Mesodermal cell (in vitro differentiated cells): Measurements from ENCODE around the gene INPP5D.

ENCODE experiments used
- H3K27ac ChIP-seq: 2 replicates; pipeline ENCODE4 v1.7.0; 2013; ENCODE audit warnings: mild to moderate bottlenecking, low read depth, low read length, moderate library complexity; ENCODE audit not compliant: severe bottlenecking
- H3K36me3 ChIP-seq: 2 replicates; pipeline ENCODE4 v1.7.1; 2013; ENCODE audit warnings: mild to moderate bottlenecking, low read length, moderate library complexity; ENCODE audit not compliant: control insufficient read depth, insufficient read depth
- H3K4me1 ChIP-seq: one replicate; pipeline ENCODE4 v1.7.1; 2013; ENCODE audit warnings: mild to moderate bottlenecking, low read length; ENCODE audit not compliant: insufficient read depth, control insufficient read depth, poor library complexity, severe bottlenecking
- H3K4me3 ChIP-seq: 2 replicates; pipeline ENCODE4 v1.7.0; 2013; ENCODE audit warnings: low read length, control low read depth, mild to moderate bottlenecking; ENCODE audit not compliant: insufficient read depth, poor library complexity, severe bottlenecking; ENCODE audit errors: extremely low read depth
- H3K9me3 ChIP-seq: 2 replicates; pipeline ENCODE4 v1.7.1; 2013; ENCODE audit warnings: mild to moderate bottlenecking, low read length, moderate library complexity; ENCODE audit not compliant: control insufficient read depth
- WGBS, 2 experiments: methylation state at CpG; one replicate each; pipeline ENCODE4 v1.1.5; 2013; ENCODE audit warnings: missing lambda C conversion rate in 2 of 2; ENCODE audit not compliant: insufficient coverage in 2 of 2; 5-methylcytosine and 5-hydroxymethylcytosine counted together

Gene INPP5D

GRCh38 chr2:233228376-233228775 is 168.2 kb downstream of the INPP5D start:
- Histone ChIP-seq H3K4me1 (no peaks in the 10 kb centered on the region), H3K9me3 (no peaks in the 10 kb centered on the region), H3K27ac (no peak overlapping the region), H3K36me3 (no peaks in the 10 kb centered on the region), H3K4me3 (no peak overlapping the region)
- WGBS, 2 experiments, result 88 to 100% methylated on average over 1 of the region's 3 CpGs

DNA sequence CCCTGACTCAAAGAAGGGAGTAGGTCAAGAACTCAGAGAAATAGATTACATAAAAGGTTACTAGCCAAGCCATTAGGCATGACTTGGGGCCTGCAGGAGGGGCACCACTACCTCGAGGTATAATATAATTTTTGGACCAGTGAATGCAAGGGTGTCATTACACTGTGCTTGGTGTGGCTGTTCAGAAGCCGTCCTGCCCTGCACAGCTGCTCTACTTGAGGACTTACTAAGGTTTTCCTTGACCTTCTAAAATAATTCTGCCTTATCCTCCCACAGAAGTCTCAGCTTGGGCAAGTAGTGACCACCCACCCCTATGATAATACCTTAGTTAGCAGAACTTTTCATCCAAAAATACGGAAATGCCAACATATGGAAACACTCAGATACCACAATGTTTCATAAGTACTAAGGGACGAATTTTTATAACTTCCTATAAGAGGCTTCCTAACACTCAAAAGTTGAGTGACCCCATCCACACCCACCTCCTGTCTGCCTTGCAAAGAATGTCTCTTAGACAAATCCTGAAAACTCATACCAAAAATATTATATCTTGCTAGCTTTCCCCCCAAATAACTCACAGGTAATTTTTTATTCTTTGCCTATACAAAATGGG is 173.6 kb downstream of the INPP5D start:
- Histone ChIP-seq H3K4me1 (no peaks in the 10 kb centered on the region), H3K4me3 (no peak overlapping the region), H3K27ac (no peak overlapping the region), H3K9me3 (no peaks in the 10 kb centered on the region), H3K36me3 (no peaks in the 10 kb centered on the region)
- WGBS, 2 experiments, result 77 to 86% methylated on average over 3 to 4 of the region's 4 CpGs

GRCh38 chr2:233234264-233234663 is 174.1 kb downstream of the INPP5D start:
- no peaks in the 10 kb centered on the region for H3K36me3 ChIP-seq
- no peaks in the 10 kb centered on the region for H3K4me1 ChIP-seq
- H3K9me3 ChIP-seq, result no peaks in the 10 kb centered on the region
- H3K27ac ChIP-seq, result no peak overlapping the region
- no peak overlapping the region for H3K4me3 ChIP-seq
- 75 to 100% methylated on average over 1 of the region's 2 CpGs for whole genome bisulfite sequencing, 2 experiments

GRCh38 chr2:233234996-233235395 is 174.9 kb downstream of the INPP5D start:
- H3K4me1 ChIP-seq, result no peaks in the 10 kb centered on the region
- no peaks in the 10 kb centered on the region for H3K9me3 ChIP-seq
- H3K36me3 ChIP-seq, result no peaks in the 10 kb centered on the region
- no peak overlapping the region for H3K27ac ChIP-seq
- H3K4me3 ChIP-seq, result no peak overlapping the region
- 100% methylated on average over 1 to 2 of the region's 3 CpGs for WGBS, 2 experiments

DNA sequence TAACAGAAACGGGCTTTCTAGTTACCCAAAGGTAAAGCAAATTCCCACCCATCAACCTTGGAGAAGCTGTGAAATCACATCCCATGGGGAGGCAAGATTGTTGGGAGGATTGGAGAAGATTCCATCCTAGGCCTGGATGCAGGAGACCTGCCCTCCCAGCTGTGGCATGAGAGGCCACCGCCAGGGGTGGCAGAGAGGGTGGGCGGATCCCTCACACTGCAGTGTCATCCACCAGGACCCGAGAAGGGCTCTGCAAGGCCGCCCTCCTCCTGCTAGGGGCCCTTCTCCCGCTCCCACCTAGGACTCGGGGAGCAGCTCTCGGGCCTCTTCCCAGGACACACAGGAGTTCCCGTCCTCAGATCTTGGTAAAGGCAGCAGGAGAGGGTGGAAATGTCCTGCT is 175.8 kb downstream of the INPP5D start:
- Histone ChIP-seq H3K36me3 (no peaks in the 10 kb centered on the region), H3K4me3 (no peak overlapping the region), H3K9me3 (no peaks in the 10 kb centered on the region), H3K27ac (no peak overlapping the region), H3K4me1 (no peaks in the 10 kb centered on the region)
- WGBS, 2 experiments, result 71 to 75% methylated on average over 2 to 7 of the region's 9 CpGs

DNA sequence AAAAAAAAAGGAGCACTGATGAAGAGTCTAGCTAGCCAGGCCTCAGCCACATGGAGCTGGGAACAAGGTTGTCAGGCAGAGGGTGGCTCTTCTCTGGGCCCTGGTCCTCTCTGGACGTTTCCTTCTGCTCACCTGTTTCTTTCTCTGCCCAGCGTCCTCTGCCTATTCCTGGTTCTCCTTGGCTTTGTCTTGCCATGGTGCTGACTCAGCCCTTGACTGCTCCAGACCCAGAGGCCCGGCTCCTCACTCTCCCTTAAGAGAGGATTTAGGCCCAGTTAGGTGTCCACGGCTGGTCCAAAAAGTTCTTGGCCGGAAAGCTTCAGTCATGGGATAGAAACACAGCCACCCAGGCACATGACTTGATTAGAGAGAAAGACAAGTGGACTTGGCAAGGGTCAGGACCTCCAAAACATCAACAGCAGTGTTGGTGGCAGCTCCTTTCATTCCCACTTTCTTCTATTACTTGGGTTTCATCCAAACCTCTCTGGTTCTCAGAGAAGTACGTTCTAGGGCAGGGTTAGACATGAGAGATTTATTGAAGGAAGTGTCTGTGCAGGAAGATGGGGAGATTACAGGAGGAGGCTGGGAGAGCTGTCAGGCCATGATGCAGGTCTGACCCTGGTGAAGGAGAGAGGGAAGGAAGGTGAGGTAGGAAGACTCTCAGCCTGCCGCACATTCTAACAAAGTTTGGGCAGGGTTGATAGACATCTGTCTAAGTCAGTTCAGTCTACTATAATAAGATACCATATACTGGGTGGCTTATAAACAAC is 176.9 kb downstream of the INPP5D start:
- Histone ChIP-seq H3K4me3 (no peak overlapping the region), H3K27ac (no peak overlapping the region), H3K9me3 (no peaks in the 10 kb centered on the region), H3K36me3 (no peaks in the 10 kb centered on the region), H3K4me1 (no peaks in the 10 kb centered on the region)
- 81 to 85% methylated on average over 3 to 4 of the region's 7 CpGs for WGBS, 2 experiments

GRCh38 chr2:233240897-233241296 is 180.8 kb downstream of the INPP5D start:
- WGBS, 2 experiments, result 100% methylated on average over 1 to 2 of the region's 2 CpGs
- Histone ChIP-seq H3K4me3 (no peak overlapping the region), H3K4me1 (no peaks in the 10 kb centered on the region), H3K9me3 (no peaks in the 10 kb centered on the region), H3K27ac (no peak overlapping the region), H3K36me3 (no peaks in the 10 kb centered on the region)

DNA sequence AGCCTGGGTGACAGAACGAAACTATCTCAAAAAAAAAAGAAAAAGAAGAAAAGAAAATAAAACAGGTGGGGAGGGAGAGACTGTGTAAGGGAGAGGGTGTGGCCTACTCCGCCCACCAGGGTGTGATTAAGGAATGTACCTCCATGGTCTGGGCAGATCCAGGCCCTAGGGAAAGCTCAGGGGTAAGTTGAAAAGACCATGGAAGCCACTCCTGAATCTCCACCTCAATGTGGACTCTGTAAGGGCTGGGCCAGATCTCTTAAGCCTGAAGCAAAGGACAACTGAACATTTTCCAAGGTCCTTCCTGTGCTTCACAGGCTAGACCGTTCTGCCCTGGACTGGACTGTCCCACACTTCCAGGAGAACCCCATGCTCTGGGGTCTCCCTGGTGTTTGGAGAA is 181.7 kb downstream of the INPP5D start:
- Histone ChIP-seq H3K4me1 (no peaks in the 10 kb centered on the region), H3K4me3 (no peak overlapping the region), H3K9me3 (no peaks in the 10 kb centered on the region), H3K27ac (no peak overlapping the region), H3K36me3 (no peaks in the 10 kb centered on the region)
- WGBS, 2 experiments, result 95 to 100% methylated on average over 2 of the region's 3 CpGs

DNA sequence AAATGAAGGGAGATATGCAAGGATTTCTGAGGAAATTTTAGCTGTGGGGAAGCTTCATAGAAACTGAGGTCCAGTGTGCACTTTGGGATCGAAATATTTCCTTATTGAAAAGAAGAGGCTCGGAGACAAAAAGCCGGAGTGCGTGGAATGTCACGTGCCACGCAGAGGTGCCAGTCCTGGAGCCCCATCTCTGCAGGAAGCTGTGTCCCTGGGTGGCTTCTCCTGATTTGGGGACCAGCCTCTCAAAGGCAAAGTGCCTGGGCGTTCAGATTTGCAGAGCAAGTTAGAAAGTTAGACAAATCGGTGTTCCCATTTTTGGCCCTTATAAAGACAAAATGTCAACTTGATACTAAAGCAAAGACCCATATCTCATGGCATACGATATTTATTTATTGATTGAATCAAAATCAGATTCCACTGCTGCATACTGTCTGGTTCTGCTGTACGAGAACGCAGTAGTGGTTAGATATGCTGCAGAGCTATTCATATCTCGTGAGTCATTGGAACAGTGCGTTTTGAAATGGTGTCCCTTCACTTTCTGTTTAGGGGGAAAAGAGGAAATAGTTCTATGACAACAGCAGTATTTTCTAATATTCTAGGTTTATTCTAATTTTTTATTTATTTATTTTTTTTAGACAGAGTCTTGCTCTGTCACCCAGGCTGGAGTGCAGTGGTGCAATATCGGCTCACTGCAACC is 182.2 kb downstream of the INPP5D start:
- no peaks in the 10 kb centered on the region for H3K36me3 ChIP-seq
- H3K4me3 ChIP-seq, result no peak overlapping the region
- no peak overlapping the region for H3K27ac ChIP-seq
- 87 to 94% methylated on average over 8 to 11 of the region's 14 CpGs for WGBS, 2 experiments
- no peaks in the 10 kb centered on the region for H3K4me1 ChIP-seq
- no peaks in the 10 kb centered on the region for H3K9me3 ChIP-seq

DNA sequence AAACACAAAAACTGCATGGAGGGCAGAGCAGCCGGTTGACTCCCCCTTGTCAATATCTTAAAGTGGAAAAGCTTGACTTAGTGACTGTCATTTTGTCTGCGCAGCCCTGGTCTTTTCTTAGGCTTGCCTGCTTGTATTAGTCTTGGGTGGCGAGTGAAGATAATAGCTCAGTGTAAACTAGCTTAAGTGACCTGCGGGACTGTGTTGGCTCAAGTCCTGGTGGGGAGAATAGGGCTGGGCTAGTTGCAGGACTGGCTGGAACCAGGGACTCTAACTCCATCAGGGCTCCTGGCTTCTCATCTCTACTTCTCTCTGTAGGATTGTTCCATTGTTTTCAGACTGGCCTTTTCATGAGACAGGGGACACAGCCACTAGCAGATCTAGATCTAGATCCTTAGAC is 183.2 kb downstream of the INPP5D start:
- Histone ChIP-seq H3K9me3 (no peaks in the 10 kb centered on the region), H3K27ac (no peak overlapping the region), H3K36me3 (no peaks in the 10 kb centered on the region), H3K4me1 (no peaks in the 10 kb centered on the region), H3K4me3 (no peak overlapping the region)
- WGBS, 2 experiments, result 80 to 90% methylated on average over 2 to 3 of the region's 4 CpGs

DNA sequence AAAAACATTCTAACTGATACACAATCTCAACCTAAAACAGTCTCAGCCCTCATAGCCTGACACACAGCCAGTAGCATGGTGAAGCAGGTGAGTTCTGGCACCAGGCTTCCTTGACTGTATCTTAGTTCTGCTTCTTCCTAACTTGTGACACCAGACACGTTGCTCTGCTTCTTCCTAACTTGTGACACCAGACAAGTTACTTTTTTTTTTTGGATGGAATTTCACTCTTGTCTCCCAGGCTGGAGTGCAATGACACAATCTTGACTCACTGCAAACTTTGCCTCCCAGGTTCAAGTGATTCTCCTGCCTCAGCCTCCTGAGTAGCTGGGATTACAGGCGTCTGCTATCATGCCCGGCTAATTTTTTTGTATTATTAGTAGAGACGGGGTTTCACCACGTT is 184.7 kb downstream of the INPP5D start:
- H3K27ac ChIP-seq, result no peak overlapping the region
- H3K9me3 ChIP-seq, result no peaks in the 10 kb centered on the region
- H3K4me3 ChIP-seq, result no peak overlapping the region
- H3K4me1 ChIP-seq, result no peaks in the 10 kb centered on the region
- WGBS, 2 experiments, result 76% methylated on average over 3 of the region's 5 CpGs; no CpG with 5 or more reads in 1 of the 2 experiments
- H3K36me3 ChIP-seq, result no peaks in the 10 kb centered on the region
